LNCAP (cell line): Measurements from ENCODE around the gene FGD3.

ENCODE experiments used
- CTCF ChIP-seq: fragments of 450-650 bp; IDR thresholded peaks from 2 replicates; pipeline ENCODE4 v1.5.1; 2017; ENCODE audit warnings: mild to moderate bottlenecking

Gene FGD3

GRCh38 chr9:93026640-93027039 lies 79.3 kb downstream of the FGD3 start:
- TF ChIP-seq CTCF, result no peak

GRCh38 chr9:93027750-93028149 lies 80.4 kb downstream of the FGD3 start:
- no peak for TF ChIP-seq CTCF

- no peak for TF ChIP-seq CTCF
Measured at GRCh38 chr9:93028448-93029006, 81.2 kb downstream of the FGD3 start.

- TF ChIP-seq CTCF, result no peak
Measured at GRCh38 chr9:93030642-93031628, 83.6 kb downstream of the FGD3 start.

- no peak for TF ChIP-seq CTCF
Measured at GRCh38 chr9:93031629-93032430, 84.5 kb downstream of the FGD3 start.

GRCh38 chr9:93032545-93032944 lies 85.2 kb downstream of the FGD3 start:
- TF ChIP-seq CTCF, result no peak

- no peak for TF ChIP-seq CTCF
Measured at GRCh38 chr9:93033531-93033930, 86.2 kb downstream of the FGD3 start.
